Activated CD8-positive, alpha-beta memory T cell treated with anti-CD3 and anti-CD28 coated beads, Interleukin-2, amount 50 U/mL, for 4 hours (primary cell): Measurements from ENCODE around the gene CHCT1.
"Not testable (repeated sequence)": the region's sequence is repeated elsewhere in the genome, so short reads cannot be mapped to it uniquely, and the experiment has no call there.

Experiments used
- DNase-seq: peaks from one replicate; pipeline ENCODE4 v3.0.0-alpha.2; 2020

CHCT1 gene

DNA sequence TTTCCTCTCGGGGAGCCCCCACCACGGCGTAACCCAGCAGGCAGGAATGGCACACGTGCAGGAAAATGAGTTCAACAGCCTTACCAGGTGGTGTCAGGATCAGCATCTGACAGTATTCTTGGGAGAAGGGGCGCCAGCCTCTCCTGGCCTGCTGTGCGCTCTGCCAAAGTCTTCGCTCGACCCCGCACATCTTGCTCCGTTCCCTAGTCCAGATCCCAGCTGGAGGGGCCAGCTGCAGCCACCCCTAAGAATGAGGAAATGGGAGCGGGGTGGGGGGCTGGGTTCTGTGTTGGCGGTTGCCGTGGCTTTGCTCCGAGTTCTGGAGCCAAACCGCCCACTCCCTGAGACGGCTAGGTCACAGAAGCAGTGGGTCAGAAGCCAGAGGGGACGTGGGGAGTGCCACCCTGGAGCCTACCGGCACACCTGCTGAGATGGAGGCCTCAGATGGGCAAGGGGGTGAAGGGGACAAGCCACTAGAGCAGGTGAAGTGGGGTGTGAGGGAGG, at the start of gene CHCT1:
Gene CHCT1 (plus strand): TSS at position 328 of the 504 bp plus-strand sequence. CDS start 104 bp downstream, at position 432.
- DNase-seq: no peak

DNA sequence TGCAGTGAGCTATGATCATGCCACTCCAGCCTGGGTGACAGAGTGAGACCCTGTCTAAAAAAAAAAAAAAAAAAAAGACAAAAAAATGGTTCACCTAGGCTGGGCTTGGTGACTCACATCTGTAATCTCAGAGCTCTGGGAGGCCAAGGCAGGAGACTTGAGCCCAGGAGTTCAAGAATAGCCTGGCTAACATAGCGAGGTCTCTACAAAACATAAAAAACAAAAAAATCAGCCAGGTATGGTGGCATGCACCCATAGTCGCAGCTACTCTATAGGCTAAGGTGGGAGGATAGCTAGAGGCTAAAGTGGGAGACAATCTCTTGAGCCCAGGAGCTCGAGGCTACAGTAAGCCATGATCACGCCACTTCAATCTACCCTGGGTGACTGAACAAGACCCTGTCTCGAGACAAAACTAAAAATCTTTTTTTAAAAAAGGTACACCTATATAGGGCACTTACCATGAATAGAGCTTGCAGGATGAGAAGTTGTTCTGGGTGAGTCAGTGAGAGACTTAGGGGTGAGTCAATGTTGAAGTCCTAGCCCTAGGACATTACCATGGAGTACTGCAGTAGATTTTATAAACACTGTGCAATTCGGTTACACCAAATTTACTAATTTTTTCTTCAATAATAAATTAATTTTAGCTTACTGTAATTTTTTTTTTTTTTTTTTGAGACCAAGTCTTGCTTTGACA, 49.4 kb upstream of the CHCT1 start:
- DNase-seq: no peak

DNA sequence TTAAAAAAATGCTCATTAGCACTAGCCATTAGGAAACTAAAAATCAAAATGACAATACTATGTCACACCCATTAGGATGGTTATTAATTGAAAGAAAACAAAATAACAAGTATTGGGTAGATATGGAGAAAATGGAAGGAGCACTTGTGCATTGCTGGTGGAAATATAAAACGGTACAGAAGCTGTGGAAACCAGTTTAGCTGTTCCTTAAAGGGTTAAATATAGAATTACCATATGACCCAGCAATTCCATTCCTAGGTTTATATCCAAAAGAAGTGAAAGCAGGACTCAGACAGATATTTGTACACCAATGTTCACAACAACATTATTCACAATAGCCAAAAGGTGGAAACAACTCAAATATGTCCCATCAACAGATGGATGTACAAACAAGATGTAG, 44.1 kb upstream of the CHCT1 start:
- DNase-seq: not testable (repeated sequence)

DNA sequence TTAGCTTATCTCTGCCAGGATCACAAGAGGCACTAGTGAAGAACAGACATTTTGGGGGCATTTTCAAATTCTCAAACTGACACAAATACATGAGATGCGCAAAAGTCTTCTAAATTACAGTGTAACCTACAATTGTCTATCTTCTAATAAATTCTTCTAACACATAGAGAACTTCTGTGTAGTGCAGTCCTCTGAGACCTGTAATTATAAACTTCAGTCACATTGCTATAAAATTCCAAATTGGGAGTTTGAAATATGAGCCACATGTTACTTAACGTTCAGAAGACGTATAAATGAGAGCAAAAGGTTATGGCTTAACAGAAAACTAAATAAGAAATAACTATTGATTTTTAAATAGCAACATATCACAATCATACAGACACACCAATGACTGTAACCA, 42.8 kb upstream of the CHCT1 start:
- DNase-seq: not testable (repeated sequence)

DNA sequence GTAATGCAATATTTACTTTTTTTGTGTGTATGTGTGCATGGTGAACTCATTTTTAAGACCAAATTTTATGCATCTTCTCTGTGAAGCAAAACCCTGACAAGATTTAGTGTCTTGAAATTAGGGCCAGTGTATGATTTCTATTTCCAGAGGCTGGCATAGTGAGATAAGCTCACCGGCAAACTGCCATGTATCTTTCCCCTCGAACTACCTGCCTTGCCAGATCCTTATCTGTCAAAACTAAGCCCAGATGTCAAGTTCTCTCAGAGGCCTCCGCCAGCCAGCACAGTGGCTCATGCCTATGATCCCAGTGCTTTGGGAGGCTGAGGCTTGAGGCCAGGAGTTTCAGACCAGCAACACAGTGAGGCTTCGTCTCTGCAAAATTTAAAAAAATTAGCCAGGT, 40.3 kb upstream of the CHCT1 start:
- DNase-seq: no peak

DNA sequence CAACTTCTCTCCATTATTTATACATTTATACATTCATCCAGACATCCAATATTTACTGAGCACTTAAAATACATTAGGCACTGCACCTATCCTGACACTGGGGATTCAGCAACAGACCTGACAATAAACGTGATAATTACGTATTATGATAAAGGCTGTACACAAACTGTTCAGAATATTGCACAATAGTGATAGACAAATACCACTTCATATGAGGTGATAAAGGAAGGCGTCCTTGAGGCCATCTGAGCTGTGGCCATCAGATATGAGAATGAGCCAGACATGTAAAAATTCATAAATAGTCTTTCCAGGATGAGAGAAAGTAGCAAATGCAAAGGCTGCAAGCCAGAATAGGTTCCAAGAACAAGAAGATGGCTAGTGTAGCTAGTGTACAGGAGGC, 38.9 kb upstream of the CHCT1 start:
- no peak for DNase-seq

DNA sequence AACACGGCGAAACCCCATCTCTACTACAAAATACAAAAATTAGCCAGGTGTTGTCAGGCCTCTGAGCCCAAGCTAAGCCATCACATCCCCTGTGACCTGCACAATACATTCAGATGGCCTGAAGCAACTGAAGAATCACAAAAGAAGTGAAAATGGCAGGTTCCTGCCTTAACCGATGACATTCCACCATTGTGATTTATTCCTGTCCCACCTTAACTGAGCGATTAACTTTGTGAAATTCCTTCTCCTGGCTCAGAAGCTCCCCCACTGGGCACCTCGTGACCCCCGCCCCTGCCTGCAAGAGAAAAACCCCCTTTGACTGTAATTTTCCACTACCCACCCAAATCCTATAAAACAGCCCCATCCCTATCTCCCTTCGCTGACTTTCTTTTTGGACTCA, 37.4 kb upstream of the CHCT1 start:
- not testable (repeated sequence) for DNase-seq

DNA sequence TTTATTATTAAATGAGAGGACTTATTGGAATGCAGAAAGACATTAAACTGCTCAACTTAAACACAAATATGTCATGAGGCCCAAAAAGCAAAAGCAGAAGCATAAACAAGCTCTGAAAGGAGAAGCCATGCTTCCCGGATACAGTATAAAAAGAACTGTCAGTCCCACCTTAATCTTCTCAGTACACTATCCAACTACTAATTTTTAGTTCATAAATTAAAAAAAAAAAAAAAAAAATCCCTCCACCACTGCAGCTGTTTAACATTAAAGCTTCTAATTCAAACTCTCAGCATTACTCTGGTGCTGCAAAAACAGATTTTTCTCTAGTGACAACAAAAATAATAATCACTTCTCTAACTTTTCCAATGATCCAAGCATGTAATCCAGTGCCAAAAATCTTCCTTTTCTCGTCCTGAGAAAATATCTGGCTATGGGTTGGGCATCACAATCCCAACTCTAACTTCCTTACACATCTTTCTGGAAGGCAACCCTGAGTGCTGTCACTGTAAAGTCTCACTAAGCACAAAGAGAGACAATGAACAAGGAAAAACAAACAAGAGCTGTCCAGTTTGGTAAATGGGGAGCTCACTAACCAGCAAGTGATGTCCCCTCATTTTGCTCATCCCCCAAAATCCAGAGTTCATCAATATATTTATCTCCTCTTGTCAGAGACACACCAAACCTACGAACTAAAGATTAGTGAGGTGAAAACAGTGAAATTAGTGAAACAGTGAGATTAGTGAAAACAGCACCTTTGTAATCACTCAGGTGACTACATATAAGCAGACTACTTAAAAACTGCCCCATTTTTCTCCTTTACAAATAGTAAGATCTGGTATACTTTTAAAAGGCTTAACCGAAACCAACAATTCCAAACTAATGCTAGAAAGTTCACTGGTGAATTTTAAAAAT, 35.9 kb upstream of the CHCT1 start:
- no peak for DNase-seq

DNA sequence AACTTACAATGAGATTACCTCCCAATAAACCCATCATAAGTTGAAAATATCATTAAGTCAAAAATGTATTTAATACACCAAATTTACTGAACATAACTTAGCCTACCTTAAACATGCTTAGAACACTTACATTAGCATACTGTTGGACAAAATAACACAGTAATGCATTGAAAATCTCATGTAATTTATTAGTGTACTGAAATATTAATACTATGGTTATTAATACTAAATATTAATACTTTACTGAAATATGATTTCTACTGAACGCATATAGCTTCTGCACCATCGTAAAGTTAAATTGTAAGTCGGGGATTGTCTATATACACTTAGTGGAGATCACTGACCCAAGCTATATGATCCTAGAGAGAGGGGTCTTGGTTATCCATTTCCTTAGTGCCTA, 34.6 kb upstream of the CHCT1 start:
- no peak for DNase-seq

DNA sequence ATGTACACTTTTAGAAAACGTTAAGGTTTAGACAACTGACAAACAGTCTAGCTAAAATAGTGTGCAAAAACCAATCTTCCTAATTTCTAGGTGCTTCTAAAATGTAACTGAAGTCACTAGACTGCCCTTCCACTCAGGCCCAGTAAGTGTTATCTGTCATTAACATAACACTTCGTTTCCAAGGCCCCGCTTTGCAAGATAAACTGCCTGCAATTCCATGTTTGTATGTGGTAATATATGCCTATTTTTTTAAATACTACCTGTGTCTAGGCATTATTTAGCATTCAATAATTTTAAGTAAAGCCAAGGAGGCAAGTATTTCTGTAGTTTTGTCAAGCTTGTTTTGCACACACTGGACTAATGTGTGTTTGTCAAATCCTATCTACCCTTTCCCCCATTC, 33.5 kb upstream of the CHCT1 start:
- no peak for DNase-seq

DNA sequence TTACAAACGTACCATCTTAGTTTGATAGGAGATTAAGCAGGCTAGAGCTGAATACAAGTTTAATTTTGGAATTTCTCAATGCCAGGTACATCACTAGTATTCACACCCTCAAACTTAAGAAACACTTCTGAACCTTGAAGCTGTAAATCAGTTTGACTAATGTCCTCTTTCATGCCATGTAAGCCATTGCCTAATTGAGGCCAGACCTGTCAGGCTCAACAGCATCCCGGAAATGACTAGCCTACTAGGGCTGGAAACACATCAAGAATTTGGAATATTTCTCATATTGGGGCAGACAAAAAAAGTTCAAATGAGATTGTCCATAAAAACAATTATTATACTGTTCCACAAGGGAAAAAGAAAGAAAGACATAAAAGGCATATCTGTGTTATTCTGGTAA, 32.1 kb upstream of the CHCT1 start:
- no peak for DNase-seq

DNA sequence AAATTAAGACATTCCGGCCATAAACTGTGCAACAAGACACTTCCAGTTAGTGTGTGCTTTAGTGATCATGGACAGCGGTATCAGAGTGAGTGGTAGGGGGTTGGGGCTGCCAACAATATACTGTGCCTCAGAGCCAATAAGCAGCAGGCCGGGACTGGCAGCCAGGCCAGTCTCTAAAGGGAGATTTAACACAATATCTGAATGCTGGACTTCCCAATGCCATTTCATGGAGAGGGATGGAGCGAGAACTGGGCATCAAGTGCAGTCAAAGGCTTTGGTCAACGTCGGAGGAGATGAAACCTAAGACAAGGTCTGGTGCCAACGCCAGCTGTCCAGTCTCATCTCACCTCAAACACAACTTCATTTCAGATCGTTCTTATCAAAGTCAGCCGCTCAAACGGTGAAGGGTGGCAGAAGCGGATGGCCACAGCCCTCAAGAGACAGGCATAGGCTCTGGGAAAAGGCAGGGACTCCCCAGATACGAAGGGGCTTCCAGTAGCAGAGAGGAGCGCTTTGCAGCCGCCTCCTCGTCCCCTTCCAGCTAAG, 31.3 kb upstream of the CHCT1 start:
- DNase-seq: peak; percentile 18

DNA sequence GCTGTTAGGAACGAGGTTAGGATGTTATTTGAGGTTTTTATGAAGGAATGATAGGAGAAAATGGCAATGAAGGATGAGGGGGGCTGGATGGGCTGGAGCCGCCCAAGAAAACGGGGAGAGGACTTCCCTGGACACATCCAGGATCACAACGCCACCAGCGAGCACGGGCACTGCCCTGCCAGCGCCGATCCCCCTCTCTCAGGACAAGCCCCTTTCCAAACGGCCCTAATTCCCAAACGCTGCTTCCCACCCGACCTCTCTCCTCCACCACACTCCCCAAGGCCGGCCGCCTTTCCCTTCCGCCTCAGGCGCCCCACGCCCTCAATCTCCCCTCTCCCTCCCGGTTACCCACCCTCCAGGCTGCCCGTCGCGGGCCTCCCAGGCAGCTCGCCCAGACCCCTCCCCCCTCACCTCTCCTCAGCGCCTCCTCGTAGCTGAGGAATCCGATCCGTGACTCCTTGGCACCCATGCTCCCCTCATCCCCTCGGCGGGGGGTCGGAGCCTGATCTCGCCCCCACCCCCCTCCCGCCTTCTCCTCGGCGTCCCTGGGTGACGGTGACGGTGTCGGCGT, 30.7 kb upstream of the CHCT1 start:
- DNase-seq: no peak

DNA sequence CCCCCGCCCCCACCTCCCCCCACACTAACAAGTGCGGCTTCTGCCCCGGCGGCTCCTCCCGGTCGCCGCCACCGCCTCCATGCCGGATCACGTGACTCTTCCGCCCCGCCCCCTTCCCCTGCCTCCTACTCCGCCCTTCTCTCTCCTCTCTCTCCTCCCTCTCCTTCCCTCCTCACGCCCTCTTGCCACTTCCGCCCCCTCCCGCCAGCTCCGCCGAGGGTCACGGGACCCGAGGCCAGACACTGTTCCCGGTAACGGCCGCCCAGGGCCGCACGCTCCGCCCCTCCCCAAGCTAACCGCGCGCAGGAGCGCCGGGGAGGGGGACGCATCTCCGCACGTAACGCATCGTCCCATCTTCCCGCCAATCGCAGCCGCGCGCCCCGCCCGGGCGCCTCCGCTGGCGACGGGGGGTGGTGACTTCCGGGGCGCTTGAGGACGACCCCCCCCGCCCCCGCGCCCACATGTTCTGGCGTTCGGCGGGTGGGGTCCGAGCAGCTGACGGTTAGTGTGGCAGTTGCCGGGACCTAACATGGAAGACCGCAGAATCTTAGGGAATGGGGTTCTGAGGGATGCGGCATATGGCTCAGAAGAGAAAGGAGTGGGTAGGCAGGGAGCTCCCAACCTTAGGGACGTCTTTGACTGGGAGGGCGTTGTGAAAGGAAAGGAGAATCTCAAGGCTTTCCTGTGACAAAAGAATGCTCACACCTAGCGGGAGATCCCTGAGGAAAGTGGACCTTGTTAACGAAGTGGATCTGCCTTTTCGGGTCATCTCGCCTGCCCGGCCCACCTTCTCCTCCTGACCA, 30.0 kb upstream of the CHCT1 start, which contains the start of gene USP32:
Gene USP32 (minus strand): TSS at position 92 of the 803 bp plus-strand sequence. CDS start 194 bp downstream, outside the sequence.
- peak; percentile 98 for DNase-seq

DNA sequence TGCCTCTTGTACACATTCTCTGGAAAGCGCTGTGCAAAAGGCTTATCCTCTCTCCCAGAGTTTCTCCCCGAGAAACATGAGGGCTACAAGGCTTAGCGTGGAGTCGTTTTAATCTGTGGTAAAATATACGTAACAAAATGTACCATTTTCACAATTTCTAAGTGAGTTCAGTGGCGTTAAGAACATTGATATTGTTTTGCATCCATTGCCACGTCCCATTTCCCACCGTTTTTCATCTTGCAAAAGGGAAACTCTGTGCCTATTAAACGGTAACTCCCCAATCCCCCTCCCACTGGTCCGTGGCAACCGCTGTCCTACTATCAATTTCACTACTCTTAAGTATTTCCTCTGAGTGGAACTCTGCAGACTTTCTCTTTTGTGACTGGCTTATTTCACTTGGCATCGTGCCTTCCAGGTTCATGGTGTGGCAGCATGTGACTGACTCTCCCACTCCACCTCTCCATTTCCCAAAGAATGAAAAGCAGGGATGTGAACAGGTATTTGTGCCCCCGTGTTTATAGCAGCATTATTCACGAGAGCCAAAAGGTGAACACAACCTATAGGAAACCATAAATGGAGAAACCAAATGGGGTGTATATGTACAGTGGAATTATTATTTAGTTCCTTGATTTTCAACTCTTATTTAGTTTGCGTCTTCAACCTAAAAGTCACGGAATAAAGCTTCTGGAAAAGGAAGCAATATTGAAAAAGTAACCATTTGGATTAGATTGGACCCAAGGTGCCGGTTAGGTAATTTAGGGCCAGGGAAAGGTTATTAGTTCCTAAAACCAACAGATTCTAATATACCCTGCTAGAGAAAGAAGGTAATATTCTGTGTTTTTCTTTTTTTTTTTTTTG, 29.2 kb upstream of the CHCT1 start:
- DNase-seq: no peak

DNA sequence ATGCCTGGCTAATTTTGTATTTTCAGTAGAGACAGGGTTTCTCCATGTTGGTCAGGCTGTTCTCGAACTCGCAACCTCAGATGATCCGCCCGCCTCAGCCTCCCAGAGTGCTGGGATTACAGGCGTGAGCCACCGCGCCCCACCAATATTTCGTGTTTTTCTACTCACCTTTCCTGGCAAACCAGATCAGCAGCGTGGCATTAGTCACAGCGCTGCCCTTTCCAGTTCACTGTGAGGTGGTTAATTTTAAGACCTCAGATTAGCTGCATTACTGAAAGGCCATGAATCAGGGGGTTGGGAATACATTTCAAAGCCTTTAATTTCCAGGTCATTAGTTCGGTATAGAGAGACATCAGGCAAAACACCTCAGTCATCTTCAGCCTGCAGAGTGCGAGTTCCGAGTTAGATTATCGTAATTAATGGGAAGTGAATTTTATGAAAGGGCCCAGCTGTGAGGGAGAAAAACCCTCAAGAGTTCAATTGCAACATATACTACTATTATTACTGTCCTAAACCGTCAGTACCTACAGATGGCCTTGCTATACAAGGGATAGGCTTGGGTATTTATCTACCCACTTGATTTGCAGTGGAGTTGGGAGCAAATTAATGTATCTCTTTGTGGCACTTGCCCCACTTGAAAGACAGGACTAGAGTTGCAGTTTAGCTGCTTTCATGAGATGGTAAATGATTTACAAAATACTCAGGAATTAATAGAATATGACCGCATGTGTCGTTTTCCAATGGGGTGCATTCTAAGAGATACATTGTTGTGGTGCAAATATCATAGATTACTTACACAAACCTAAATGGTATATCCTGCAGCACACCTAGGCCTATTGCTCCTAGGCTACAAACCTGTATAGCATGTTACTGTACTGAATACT, 28.2 kb upstream of the CHCT1 start:
- DNase-seq: no peak

DNA sequence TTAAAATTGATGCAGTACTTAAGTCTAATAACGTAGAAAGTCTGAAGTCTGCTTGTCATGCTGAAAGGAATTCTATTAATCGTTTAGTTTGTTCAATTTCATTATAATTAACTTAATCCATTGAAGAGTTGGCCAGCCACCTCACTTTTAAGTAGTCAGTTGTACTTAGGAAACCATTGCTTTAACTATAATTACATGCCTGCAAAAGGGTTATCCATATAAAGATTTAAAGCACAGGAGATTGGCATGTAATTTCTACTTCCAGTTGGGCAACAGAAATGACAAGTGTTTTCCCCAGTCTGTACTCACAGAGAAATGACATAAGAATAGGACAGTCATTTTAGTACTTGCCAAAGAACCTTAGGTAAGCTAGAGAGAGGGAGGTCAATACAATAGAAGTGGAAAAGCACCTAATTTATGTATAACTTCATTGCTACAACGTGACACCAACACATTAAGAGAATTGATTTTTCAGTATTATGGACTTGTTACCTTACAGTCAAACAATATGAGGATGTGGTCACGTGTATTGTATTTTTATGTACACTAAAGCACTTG, 26.7 kb upstream of the CHCT1 start:
- DNase-seq: no peak

DNA sequence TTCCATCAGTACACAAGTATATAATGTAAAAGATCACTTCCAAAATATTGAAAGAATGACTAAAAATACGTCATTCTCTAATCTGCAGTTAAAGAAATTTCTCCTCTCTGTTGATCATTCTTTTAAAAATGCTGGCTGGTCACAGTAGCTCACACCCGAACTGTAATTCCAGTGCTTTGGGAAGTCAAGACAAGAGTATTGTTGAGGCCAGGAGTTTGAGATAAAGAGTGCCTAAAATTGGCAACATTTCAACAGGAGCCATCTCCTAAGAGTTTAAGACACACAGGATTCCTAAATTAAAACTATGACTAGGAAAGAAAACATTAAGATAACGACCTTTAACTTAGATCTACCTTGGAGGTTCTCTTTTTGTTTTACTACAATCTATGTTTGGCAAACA, 25.9 kb upstream of the CHCT1 start:
- DNase-seq: no peak

DNA sequence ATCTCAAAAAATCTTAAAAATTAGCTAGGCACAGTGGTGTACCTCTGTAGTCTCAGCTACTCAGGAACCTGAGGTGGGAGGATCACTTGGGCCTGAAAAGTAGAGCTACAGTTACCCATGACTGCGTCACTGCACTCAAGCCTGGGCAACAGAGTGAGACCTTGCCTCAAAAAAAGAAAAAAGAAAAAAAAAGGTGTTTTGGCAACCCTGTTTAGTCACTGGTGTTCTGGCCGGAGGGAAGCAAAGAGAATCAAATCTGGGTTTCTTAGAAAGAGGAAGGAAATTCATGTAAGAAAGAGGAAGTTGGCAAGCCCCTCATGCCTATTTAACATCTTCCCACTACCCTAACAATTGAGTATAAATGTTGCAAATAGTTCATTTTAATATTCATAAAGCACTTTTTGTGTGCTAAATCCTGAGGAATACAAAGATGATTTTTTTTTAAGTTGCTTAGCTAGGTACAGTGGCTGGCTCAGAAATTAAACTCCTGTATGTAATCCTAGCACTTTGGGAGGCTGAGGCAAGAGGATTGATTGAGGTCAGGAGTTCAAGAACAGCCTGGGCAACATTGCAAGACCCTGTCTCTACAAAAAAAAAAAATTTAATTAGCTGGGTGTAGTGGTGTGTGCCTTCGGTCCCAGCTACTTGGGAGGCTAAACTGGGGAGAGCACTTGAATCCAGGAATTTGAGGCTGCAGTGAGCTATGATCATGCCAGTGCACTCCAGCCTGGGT, 23.9 kb upstream of the CHCT1 start:
- no peak for DNase-seq
